ENCODE measurements around the gene NDUFB5. TPM values are rescaled to one million over a fixed set of nuclear protein-coding genes. Genes with fewer than 3 reads are reported as not detected.

NDUFB5 gene
- total RNA-seq (100 to 1,000 TPM in 1 of 7 donors, 10 to 100 TPM in 6; 70.7 to 122 (median 82.6) TPM), polyA plus RNA-seq (100 to 1,000 TPM; 104 to 118 (median 111) TPM)
- long read RNA-seq, donor 1, full-length matches to known transcripts = 51 of 68 reads
- long read RNA-seq, donor 1, partial matches to known transcripts = 17 of 68 reads
- long read RNA-seq, donor 1, other reads (novel, unspliced or antisense) = 0 of 68 reads
- long read RNA-seq, donor 2, full-length matches to known transcripts = 40 of 53 reads
- long read RNA-seq, donor 2, partial matches to known transcripts = 13 of 53 reads
- long read RNA-seq, donor 2, other reads (novel, unspliced or antisense) = 0 of 53 reads

DNA sequence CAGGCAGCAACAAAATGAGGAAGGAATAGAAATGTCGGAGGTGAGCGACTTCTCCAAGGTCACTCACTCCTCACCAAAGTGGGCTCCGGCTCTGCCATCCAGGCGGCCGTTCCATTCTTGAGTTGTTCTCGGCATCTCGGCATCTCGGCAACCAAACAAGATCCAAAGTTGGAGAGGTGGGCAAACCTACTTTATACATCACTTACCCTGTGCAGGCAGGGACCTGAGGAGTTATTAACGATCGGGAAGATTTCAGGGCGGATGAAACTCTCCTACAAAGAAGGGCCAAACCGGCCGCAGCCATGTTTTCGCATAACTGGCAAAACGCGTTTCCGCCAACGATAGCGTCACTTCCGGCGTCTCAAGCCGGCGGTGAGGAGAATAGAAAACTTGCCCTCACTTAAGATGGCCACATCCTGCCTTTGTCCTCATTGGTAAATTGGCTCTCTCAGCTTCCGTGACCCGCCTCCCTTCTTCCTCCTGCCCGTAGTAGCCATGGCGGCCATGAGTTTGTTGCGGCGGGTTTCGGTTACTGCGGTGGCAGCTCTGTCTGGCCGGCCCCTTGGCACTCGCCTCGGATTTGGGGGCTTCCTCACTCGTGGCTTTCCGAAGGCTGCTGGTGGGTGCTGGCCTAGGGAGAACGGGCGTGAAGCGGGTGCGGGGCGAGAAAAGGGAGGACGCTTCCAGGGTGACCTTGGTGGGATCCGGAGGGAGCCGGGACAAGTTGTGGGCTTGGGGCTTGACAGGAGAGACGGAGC lies at the start of gene NDUFB5, which contains the start of gene MRPL47:
TSS of gene NDUFB5 (plus strand) at position 474 of the 758 bp plus-strand sequence. CDS start at position 496, 22 bp downstream.
TSS of gene MRPL47 (minus strand) at position 318 of the 758 bp plus-strand sequence. CDS start at position 304, 14 bp downstream.
- 0 to 1% (median 0%) methylated on average over 42 to 45 of the region's 45 CpGs for WGBS, 5 donors
- TF ChIP-seq, protein P1, sequence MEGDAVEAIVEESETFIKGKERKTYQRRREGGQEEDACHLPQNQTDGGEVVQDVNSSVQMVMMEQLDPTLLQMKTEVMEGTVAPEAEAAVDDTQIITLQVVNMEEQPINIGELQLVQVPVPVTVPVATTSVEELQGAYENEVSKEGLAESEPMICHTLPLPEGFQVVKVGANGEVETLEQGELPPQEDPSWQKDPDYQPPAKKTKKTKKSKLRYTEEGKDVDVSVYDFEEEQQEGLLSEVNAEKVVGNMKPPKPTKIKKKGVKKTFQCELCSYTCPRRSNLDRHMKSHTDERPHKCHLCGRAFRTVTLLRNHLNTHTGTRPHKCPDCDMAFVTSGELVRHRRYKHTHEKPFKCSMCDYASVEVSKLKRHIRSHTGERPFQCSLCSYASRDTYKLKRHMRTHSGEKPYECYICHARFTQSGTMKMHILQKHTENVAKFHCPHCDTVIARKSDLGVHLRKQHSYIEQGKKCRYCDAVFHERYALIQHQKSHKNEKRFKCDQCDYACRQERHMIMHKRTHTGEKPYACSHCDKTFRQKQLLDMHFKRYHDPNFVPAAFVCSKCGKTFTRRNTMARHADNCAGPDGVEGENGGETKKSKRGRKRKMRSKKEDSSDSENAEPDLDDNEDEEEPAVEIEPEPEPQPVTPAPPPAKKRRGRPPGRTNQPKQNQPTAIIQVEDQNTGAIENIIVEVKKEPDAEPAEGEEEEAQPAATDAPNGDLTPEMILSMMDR (IDR thresholded peaks at IDR 0.05 in 8 of 11, conservative IDR thresholded peaks at IDR 0.05 in 3 of 11) = peak in 1 of 11 experiments; percentile 8
- peak; percentile 94 to 97 (median 95) for TF ChIP-seq POLR2AphosphoS5 (IDR thresholded peaks at IDR 0.05)
- peak in 2 of 3 donors; percentile 9 to 57 for TF ChIP-seq POLR2A (IDR thresholded peaks at IDR 0.05)
- Histone ChIP-seq H3K4me3 (peak within 1 kb of the TSS; percentile 52 to 92 (median 76)), H3K27ac (peak within 1 kb of the TSS; percentile 77 to 96 (median 92)), H3K4me1 (peaks cover 29 to 85% (median 59%) of the 10 kb centered on the region in 6 donors), H3K36me3 (peaks cover 0 to 48% (median 28%) of the 10 kb centered on the region in 6 donors), H3K9me3 (no peaks in the 10 kb centered on the region), H3K27me3 (replicated peaks in 1 of 7) (no peaks in the 10 kb centered on the region)
- peak; percentile 97 for DNase-seq
- intact Hi-C loops (cut with DNase I; ENCODE audit: low total_unique reads) = no loop called here

DNA sequence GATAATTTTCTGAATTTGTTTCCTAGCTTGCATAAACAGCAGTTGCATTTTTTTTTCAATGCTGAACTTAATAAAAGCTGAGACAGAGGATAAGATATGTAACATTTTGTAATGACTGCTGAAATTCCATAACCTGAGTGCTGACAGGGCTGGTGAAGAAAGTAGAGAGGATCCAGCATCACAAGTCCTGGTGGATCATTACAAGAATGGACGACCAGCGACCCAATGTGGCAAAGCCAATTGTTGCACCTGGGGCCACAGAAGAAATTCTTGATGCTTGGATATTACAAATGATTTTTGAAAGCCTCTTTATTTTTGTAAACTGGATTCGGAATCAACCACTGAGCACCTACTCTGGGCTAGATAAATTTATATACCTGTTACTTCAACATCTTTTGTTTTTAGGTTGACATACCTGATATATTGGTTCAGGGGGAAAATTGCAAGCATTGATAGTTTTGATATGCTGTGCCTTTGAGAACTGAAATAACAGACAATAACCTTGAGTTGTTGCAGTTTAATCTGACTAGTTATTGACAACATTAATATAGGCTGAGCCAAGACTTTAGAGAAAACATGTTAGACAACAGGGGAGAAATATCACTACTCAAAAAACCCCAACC lies 45.7 kb upstream of the NDUFB5 start:
- H3K36me3 ChIP-seq = no peaks in the 10 kb centered on the region
- H3K4me3 ChIP-seq = no peak overlapping the region
- TF ChIP-seq, protein P1 (IDR thresholded peaks at IDR 0.05 in 8 of 11, conservative IDR thresholded peaks at IDR 0.05 in 3 of 11) = peak; percentile 41 to 83 (median 72)
- TF ChIP-seq POLR2A (IDR thresholded peaks at IDR 0.05) = no peak
- peak in 1 of 3 donors; percentile 25 for TF ChIP-seq POLR2AphosphoS5 (IDR thresholded peaks at IDR 0.05)
- H3K27me3 ChIP-seq (replicated peaks in 1 of 7) = no peaks in the 10 kb centered on the region
- peak; percentile 81 for DNase-seq
- intact Hi-C loops (cut with DNase I; ENCODE audit: low total_unique reads) = loop anchor here (5.0 to 10.0 kb wide), 2 partner anchors 114 to 547 kb away; no protein-coding TSS in a partner anchor
- 3 to 13% (median 4%) methylated on average over 3 of the region's 3 CpGs for WGBS, 5 donors
- H3K4me1 ChIP-seq = peaks cover 2 to 23% (median 14%) of the 10 kb centered on the region in 6 donors
- H3K9me3 ChIP-seq = no peaks in the 10 kb centered on the region
- H3K27ac ChIP-seq = no peak overlapping the region

DNA sequence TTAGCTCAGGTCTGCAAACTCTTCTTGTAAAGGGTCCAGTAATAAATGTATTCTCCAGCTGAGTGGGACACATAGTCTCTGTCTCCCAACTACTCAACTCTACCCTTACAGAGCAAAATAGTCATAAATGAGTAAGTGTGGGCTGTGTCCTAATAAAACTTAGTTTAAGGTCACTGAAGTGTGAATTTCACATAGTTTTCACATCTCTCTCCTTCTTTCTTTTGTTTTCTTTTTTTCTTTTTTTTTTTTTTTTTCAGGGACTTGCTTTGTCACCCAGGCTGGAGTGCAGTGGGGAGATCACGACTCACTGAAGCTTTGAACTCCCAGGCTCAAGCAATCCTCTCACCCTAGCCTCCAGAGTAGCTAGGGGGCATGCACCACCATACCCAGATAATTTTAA lies 43.8 kb upstream of the NDUFB5 start:
- Histone ChIP-seq H3K27me3 (replicated peaks in 1 of 7) (no peaks in the 10 kb centered on the region), H3K4me3 (no peak overlapping the region), H3K9me3 (no peaks in the 10 kb centered on the region), H3K4me1 (peaks cover 7 to 43% (median 28%) of the 10 kb centered on the region in 6 donors), H3K36me3 (no peaks in the 10 kb centered on the region), H3K27ac (no peak overlapping the region)
- no peak for TF ChIP-seq POLR2A (IDR thresholded peaks at IDR 0.05)
- TF ChIP-seq, protein P1 (IDR thresholded peaks at IDR 0.05 in 8 of 11, conservative IDR thresholded peaks at IDR 0.05 in 3 of 11) = no peak
- TF ChIP-seq POLR2AphosphoS5 (IDR thresholded peaks at IDR 0.05) = no peak
- DNase-seq = no peak
- 80 to 100% (median 94%) methylated on average over 1 of the region's 1 CpG for WGBS, 5 donors
- intact Hi-C loops (cut with DNase I; ENCODE audit: low total_unique reads) = loop anchor here (10.0 kb wide), 1 partner anchor 216 kb away; the partner anchor contains the start of gene MFN1
